ENCODE results near the gene DGKA. TPM values are rescaled to one million over a fixed set of nuclear protein-coding genes. Genes with fewer than 3 reads are reported as not detected.
"Not testable (repeated sequence)": the region's sequence is repeated elsewhere in the genome, so short reads cannot be mapped to it uniquely, and the experiment has no call there.

Gene DGKA
- total RNA-seq, 4 donors from 2014 or later, result 1.9 to 5.0 (median 2.6) TPM

DNA sequence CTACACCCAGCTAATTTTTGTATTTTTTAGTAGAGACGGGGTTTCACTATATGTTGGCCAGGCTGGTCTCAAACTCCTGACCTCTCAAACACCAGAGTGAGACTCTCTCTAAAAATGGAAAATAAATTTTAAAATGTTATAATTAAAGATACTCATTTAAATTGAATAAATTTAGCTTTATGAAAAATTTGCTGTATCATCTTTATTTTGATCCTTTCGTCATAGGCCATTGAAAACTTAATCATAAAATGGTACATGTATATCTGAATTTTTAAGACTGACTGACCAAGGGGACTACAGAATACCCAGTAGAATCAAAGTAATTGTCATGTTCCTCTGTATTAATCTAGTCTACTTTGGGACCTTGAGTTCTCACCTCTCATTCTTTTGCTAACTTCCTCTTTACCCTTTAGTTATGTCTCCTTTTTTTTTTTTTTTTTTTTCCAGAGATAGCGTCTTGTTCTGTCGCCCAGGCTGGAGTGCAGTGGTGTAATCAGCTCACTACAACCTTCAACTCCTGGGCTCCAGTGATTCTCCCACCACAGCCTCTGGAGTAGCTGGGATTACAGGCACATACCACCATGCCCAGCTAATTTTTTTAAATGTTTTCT lies 52.4 kb downstream of the DGKA start:
- TF ChIP-seq POLR2A (IDR thresholded peaks at IDR 0.05), result no peak
- TF ChIP-seq, protein P1, sequence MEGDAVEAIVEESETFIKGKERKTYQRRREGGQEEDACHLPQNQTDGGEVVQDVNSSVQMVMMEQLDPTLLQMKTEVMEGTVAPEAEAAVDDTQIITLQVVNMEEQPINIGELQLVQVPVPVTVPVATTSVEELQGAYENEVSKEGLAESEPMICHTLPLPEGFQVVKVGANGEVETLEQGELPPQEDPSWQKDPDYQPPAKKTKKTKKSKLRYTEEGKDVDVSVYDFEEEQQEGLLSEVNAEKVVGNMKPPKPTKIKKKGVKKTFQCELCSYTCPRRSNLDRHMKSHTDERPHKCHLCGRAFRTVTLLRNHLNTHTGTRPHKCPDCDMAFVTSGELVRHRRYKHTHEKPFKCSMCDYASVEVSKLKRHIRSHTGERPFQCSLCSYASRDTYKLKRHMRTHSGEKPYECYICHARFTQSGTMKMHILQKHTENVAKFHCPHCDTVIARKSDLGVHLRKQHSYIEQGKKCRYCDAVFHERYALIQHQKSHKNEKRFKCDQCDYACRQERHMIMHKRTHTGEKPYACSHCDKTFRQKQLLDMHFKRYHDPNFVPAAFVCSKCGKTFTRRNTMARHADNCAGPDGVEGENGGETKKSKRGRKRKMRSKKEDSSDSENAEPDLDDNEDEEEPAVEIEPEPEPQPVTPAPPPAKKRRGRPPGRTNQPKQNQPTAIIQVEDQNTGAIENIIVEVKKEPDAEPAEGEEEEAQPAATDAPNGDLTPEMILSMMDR (IDR thresholded peaks at IDR 0.05 in 4 of 5, conservative IDR thresholded peaks at IDR 0.05 in 1 of 5), result no peak
- H3K27ac ChIP-seq, result no peak overlapping the region
- no peaks in the 10 kb centered on the region for H3K9me3 ChIP-seq
- no peaks in the 10 kb centered on the region for H3K27me3 ChIP-seq
- ATAC-seq, result no peak
- intact Hi-C loops (cut with DNase I; ENCODE audit: low total_unique reads) (no loop called here), in situ Hi-C loops (cut with MboI; ENCODE audit: low sequenced_read_pairs in 4 of 4) (no loop called here)
- peaks cover 0 to 59% of the 10 kb centered on the region in 2 donors for H3K36me3 ChIP-seq
- H3K4me1 ChIP-seq, result no peaks in the 10 kb centered on the region
- H3K4me3 ChIP-seq, result no peak overlapping the region
- no peak for DNase-seq

DNA sequence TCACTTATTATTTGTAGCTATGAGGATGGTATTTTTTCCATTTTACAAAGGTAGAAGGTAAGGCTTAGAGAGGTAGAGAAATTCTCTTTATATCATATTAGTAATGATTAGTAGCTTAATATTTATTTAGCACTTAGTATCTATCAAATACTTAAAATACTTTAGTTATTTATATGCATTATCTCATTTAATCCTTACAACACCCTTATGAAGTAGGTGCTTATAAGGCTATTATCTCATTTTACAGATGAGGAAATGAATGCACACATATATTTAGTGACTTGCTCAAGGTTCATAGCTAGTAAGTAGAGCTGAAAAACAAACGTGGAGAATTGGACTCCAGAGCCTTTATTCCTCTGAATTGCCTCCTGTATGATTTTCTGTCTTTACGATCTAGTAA lies 53.9 kb downstream of the DGKA start:
- TF ChIP-seq POLR2A (IDR thresholded peaks at IDR 0.05), result no peak
- TF ChIP-seq, protein P1 (IDR thresholded peaks at IDR 0.05 in 4 of 5, conservative IDR thresholded peaks at IDR 0.05 in 1 of 5), result no peak
- Histone ChIP-seq H3K9me3 (no peaks in the 10 kb centered on the region), H3K27me3 (no peaks in the 10 kb centered on the region), H3K4me1 (no peaks in the 10 kb centered on the region), H3K36me3 (peaks cover 0 to 68% of the 10 kb centered on the region in 2 donors), H3K4me3 (no peak overlapping the region), H3K27ac (no peak overlapping the region)
- intact Hi-C loops (cut with DNase I; ENCODE audit: low total_unique reads) (no loop called here), in situ Hi-C loops (cut with MboI; ENCODE audit: low sequenced_read_pairs in 4 of 4) (no loop called here)
- DNase-seq, result no peak
- ATAC-seq, result no peak

DNA sequence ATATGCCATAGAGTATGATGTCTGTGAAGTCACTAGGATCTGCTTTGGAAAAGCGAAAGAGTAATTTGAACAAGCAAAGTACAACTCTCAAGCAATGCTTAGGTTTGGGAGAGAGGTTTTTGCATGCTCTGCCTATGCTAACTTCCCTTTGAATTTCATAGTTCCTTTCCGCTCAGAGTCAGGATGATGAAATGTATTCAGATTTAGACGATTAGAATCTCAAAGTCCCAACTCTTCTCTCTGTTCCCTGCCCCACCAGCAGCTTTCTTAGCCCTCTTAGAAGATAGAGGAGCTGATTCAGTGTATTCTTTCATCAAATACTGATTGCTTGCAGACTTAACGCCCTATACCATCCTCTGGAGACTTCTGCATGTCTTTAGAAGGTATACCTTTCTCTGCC lies 54.4 kb downstream of the DGKA start:
- intact Hi-C loops (cut with DNase I; ENCODE audit: low total_unique reads), result no loop called here
- peaks cover 0 to 73% of the 10 kb centered on the region in 2 donors for H3K36me3 ChIP-seq

DNA sequence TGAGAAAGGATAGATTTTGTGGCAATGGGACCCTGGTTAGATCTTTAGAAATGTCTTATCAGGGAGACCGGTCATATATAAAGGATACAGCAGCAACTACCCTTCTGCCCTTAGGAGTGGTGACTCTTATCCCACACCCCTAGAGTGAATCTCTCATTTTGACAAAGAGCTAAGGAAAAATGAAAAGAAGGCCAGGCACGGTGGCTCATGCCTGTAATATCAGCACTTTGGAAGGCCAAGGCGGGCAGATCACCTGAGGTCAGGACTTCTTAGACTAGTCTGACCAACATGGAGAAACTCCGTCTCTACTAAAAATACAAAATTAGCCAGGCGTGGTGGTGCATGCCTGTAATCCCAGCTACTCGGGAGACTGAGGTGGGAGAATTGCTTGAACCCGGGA lies 55.0 kb downstream of the DGKA start:
- H3K9me3 ChIP-seq; intact Hi-C loops (cut with DNase I; ENCODE audit: low total_unique reads); H3K4me1 ChIP-seq; H3K4me3 ChIP-seq; ATAC-seq; in situ Hi-C loops (cut with MboI; ENCODE audit: low sequenced_read_pairs in 4 of 4); DNase-seq; H3K27ac ChIP-seq; H3K27me3 ChIP-seq: not testable (repeated sequence)
- peaks cover 5 to 73% of the 10 kb centered on the region in 2 donors for H3K36me3 ChIP-seq

More for the DNA sequence above, 54.4 kb downstream of the DGKA start:
- no peak for TF ChIP-seq POLR2A (IDR thresholded peaks at IDR 0.05)
- TF ChIP-seq, protein P1 (IDR thresholded peaks at IDR 0.05 in 4 of 5, conservative IDR thresholded peaks at IDR 0.05 in 1 of 5), result no peak
- Histone ChIP-seq H3K4me1 (no peaks in the 10 kb centered on the region), H3K27ac (no peak overlapping the region), H3K4me3 (no peak overlapping the region), H3K9me3 (no peaks in the 10 kb centered on the region), H3K27me3 (no peaks in the 10 kb centered on the region)
- no peak for ATAC-seq
- in situ Hi-C loops (cut with MboI; ENCODE audit: low sequenced_read_pairs in 4 of 4), result no loop called here
- no peak for DNase-seq

DNA sequence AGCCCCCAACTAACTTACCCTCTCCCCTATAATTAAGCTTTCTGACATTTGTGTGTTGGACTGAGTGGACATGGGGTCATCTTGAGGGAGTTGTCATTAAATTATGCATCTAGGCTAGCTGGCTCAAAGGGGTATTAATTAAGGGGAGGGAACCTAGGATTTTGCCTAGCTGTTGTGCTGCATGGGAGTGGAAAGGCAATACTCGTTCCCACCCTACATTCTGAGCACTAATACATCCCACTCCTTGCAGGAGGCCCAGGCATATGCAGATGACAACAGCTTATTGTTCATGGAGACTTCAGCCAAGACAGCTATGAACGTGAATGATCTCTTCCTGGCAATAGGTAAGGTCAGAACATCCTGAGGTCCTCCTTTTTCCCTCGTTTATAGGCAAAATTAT lies 60.1 kb downstream of the DGKA start:
- intact Hi-C loops (cut with DNase I; ENCODE audit: low total_unique reads) (no loop called here), in situ Hi-C loops (cut with MboI; ENCODE audit: low sequenced_read_pairs in 4 of 4) (no loop called here)
- H3K27me3 ChIP-seq, result no peaks in the 10 kb centered on the region
- H3K9me3 ChIP-seq, result no peaks in the 10 kb centered on the region
- H3K4me1 ChIP-seq, result no peaks in the 10 kb centered on the region
- H3K4me3 ChIP-seq, result no peak overlapping the region
- ATAC-seq, result no peak
- H3K36me3 ChIP-seq, result peaks cover 13 to 87% of the 10 kb centered on the region in 2 donors
- no peak for TF ChIP-seq POLR2A (IDR thresholded peaks at IDR 0.05)
- TF ChIP-seq, protein P1 (IDR thresholded peaks at IDR 0.05 in 4 of 5, conservative IDR thresholded peaks at IDR 0.05 in 1 of 5), result no peak
- no peak overlapping the region for H3K27ac ChIP-seq
- DNase-seq, result no peak
